HepG2 (cell line): ENCODE data around the gene SLC35B2. TPM values are rescaled to one million over a fixed set of nuclear protein-coding genes. Genes with fewer than 3 reads are reported as not detected.

ENCODE experiments used
- FOXP1 ChIP-seq, 2 experiments: fragments of 450-650 bp in 1 of 2; IDR thresholded peaks; 2 replicates each; pipeline ENCODE4 v1.6.1; 2017 to 2018; ENCODE audit warnings: antibody characterized with exemption in 1 of 2
- GATA4 ChIP-seq: sonication (generic); IDR thresholded peaks from 2 replicates; pipeline ENCODE4 v1.6.1; 2016; ENCODE audit warnings: antibody characterized with exemption, low read depth, borderline replicate concordance
- KLF6 ChIP-seq: IDR thresholded peaks from 2 replicates; pipeline ENCODE4 v1.8.0; 2016; ENCODE audit warnings: missing biosample characterization, missing genetic modification reagents
- MAFK ChIP-seq, 2 experiments: IDR thresholded peaks in 1 of 2; conservative IDR thresholded peaks in 1 of 2; 2 replicates each; pipeline ENCODE4 v1.6.1; 2011; ENCODE audit warnings: improper control_type of control experiment in 2 of 2, low read length in 2 of 2
- NFATC3 ChIP-seq: sonication (generic); formaldehyde crosslinking; IDR thresholded peaks from 2 replicates; pipeline ENCODE4 v1.5.1; 2020; ENCODE audit warnings: mild to moderate bottlenecking, missing genetic modification reagents
- NFIB ChIP-seq: sonication (generic); formaldehyde crosslinking; IDR thresholded peaks from 2 replicates; pipeline ENCODE4 v1.9.0; 2021; ENCODE audit warnings: missing genetic modification reagents, mild to moderate bottlenecking, borderline replicate concordance
- TCF7 ChIP-seq: sonication (generic); IDR thresholded peaks from 2 replicates; pipeline ENCODE4 v1.6.1; 2016; ENCODE audit warnings: antibody characterized with exemption, low read depth
- ZNF251 ChIP-seq: sonication (generic); formaldehyde crosslinking; IDR thresholded peaks from 2 replicates; pipeline ENCODE4 v1.9.0; 2021; ENCODE audit warnings: mild to moderate bottlenecking, missing genetic modification reagents
- ZNF558 ChIP-seq: sonication (generic); formaldehyde crosslinking; IDR thresholded peaks from 2 replicates; pipeline ENCODE4 v1.9.0; 2022; ENCODE audit warnings: mild to moderate bottlenecking, missing genetic modification reagents, borderline replicate concordance
- ZNF577 ChIP-seq: sonication (generic); formaldehyde crosslinking; IDR thresholded peaks from 2 replicates; pipeline ENCODE4 v1.4.0; 2020; ENCODE audit warnings: mild to moderate bottlenecking, low read depth, missing genetic modification reagents, borderline replicate concordance
- ZNF672 ChIP-seq: sonication (generic); formaldehyde crosslinking; IDR thresholded peaks from 2 replicates; pipeline ENCODE4 v1.8.1; 2022; ENCODE audit warnings: missing genetic modification reagents
- polyA plus RNA-seq, 8 experiments: library from polyadenylated mRNA; depleted of rRNA in 3 of 8; stranded (reverse) in 7 of 8; unstranded in 1 of 8; fragments of >200 nt; fragmentation: Illumina TruSeq in 4 of 8; extraction: Trizol in 4 of 8; gene quantifications; 2 replicates each; pipeline versions ENCODE4 v1.2.1 to v1.2.3, GENCODE V29; 2011 to 2016; ENCODE audit warnings: low read depth in 4 of 8, missing spikeins in 1 of 8, mixed read lengths in 1 of 8; ENCODE audit not compliant: insufficient read depth in 1 of 8
- total RNA-seq, 5 experiments: library from RNA; depleted of rRNA; stranded (reverse); fragments of >200 nt; fragmentation: Illumina TruSeq; extraction: Trizol; gene quantifications; 2 replicates each; pipeline ENCODE4 v1.2.3, GENCODE V29; 2016; ENCODE audit warnings: low read depth in 1 of 5
- TF ChIP-seq, protein P1 (sequence below): sonication (generic); formaldehyde crosslinking; IDR thresholded peaks from 2 replicates; pipeline ENCODE4 v1.4.0; 2020; ENCODE audit warnings: mild to moderate bottlenecking, missing genetic modification reagents
- TF ChIP-seq, protein P2 (sequence below): sonication (generic); formaldehyde crosslinking; IDR thresholded peaks from 2 replicates; pipeline ENCODE4; 2020; ENCODE audit warnings: missing genetic modification reagents, mild to moderate bottlenecking, borderline replicate concordance
- TF ChIP-seq, protein P3 (sequence below): sonication (generic); formaldehyde crosslinking; IDR thresholded peaks from 2 replicates; pipeline ENCODE4 v1.4.0; 2020; ENCODE audit warnings: missing genetic modification reagents
- TF ChIP-seq, protein P4 (sequence below): sonication (generic); formaldehyde crosslinking; IDR thresholded peaks from 2 replicates; pipeline ENCODE4 v1.4.0; 2020; ENCODE audit warnings: missing genetic modification reagents, borderline replicate concordance
- TF ChIP-seq, protein P5 (sequence below): sonication (generic); formaldehyde crosslinking; IDR thresholded peaks from 2 replicates; pipeline ENCODE4 v1.5.0; 2020; ENCODE audit warnings: mild to moderate bottlenecking, missing genetic modification reagents, borderline replicate concordance

Gene SLC35B2
- total and polyA plus RNA-seq, 2 of the 13 experiments (the other 11 are each of a cell fraction or from before 2014, with no cell fraction given): 61.1 to 148 TPM

DNA sequence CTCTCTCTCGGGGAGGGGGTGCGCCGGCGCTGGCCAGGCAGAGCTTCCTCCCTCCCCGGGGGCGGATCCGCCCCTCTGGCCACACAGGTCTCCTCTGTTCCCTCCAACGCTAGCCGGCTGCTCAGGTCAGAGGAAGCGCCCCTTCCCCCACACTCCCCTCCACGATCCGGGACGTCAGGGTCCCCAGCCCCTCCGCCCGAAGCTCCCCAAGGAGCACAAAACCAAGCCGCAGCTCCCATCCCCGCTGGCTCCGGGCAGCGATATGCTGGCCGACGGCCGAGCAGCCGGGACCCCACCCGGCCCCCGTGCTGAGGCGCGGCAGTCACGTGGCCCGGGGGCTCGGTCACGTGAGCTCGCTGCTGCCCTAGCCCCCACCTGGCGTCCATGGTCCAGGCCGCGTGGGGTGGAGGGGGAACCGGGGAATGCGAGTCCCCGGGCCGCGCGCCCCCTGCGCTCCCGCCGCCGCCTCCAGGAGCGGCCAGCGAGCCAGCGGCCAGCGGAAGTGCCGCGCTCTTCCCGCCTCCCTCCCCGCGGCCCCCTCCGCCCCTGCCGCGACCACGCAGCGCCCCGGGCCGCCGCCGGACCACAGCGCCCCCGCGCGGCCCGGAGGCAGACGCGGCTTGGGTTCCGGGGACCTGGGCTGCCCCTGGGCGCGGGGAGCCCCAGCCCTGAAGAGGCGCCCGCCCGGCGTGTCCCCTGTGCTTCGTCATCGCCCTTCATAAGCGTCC is at the start of gene SLC35B2 (continued):
- TF ChIP-seq, protein P1, sequence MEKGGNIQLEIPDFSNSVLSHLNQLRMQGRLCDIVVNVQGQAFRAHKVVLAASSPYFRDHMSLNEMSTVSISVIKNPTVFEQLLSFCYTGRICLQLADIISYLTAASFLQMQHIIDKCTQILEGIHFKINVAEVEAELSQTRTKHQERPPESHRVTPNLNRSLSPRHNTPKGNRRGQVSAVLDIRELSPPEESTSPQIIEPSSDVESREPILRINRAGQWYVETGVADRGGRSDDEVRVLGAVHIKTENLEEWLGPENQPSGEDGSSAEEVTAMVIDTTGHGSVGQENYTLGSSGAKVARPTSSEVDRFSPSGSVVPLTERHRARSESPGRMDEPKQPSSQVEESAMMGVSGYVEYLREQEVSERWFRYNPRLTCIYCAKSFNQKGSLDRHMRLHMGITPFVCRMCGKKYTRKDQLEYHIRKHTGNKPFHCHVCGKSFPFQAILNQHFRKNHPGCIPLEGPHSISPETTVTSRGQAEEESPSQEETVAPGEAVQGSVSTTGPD (CRISPR knock-in tag): no peak
- TF ChIP-seq ZNF672 (CRISPR knock-in tag) (peak; percentile 92; the same call in 1 of the 2 replicates), ZNF251 (CRISPR knock-in tag) (no peak), KLF6 (0 out of 2 replicates have a peak, but pooled peaks have one; percentile 78), GATA4 (no peak), NFIB (CRISPR knock-in tag) (no peak), TCF7 (no peak), NFATC3 (CRISPR knock-in tag) (no peak), ZNF558 (CRISPR knock-in tag) (no peak; the same call in 1 of the 2 replicates), MAFK (conservative IDR thresholded peaks at IDR 0.05 in 1 of 2, IDR thresholded peaks at IDR 0.05 in 1 of 2; ENCODE audit: low read length in 2 of 2) (no peak), ZNF577 (no peak; the same call in 1 of the 2 replicates), FOXP1 (IDR thresholded peaks at IDR 0.05) (no peak), FOXP1 (CRISPR knock-in tag; IDR thresholded peaks at IDR 0.05) (peak; percentile 49; the same call in 1 of the 2 replicates)
- TF ChIP-seq, protein P2, sequence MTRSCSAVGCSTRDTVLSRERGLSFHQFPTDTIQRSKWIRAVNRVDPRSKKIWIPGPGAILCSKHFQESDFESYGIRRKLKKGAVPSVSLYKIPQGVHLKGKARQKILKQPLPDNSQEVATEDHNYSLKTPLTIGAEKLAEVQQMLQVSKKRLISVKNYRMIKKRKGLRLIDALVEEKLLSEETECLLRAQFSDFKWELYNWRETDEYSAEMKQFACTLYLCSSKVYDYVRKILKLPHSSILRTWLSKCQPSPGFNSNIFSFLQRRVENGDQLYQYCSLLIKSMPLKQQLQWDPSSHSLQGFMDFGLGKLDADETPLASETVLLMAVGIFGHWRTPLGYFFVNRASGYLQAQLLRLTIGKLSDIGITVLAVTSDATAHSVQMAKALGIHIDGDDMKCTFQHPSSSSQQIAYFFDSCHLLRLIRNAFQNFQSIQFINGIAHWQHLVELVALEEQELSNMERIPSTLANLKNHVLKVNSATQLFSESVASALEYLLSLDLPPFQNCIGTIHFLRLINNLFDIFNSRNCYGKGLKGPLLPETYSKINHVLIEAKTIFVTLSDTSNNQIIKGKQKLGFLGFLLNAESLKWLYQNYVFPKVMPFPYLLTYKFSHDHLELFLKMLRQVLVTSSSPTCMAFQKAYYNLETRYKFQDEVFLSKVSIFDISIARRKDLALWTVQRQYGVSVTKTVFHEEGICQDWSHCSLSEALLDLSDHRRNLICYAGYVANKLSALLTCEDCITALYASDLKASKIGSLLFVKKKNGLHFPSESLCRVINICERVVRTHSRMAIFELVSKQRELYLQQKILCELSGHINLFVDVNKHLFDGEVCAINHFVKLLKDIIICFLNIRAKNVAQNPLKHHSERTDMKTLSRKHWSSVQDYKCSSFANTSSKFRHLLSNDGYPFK: peak; percentile 76
- TF ChIP-seq, protein P3, sequence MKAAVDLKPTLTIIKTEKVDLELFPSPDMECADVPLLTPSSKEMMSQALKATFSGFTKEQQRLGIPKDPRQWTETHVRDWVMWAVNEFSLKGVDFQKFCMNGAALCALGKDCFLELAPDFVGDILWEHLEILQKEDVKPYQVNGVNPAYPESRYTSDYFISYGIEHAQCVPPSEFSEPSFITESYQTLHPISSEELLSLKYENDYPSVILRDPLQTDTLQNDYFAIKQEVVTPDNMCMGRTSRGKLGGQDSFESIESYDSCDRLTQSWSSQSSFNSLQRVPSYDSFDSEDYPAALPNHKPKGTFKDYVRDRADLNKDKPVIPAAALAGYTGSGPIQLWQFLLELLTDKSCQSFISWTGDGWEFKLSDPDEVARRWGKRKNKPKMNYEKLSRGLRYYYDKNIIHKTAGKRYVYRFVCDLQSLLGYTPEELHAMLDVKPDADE: peak; percentile 52; the same call in 1 of the 2 replicates
- TF ChIP-seq, protein P4, sequence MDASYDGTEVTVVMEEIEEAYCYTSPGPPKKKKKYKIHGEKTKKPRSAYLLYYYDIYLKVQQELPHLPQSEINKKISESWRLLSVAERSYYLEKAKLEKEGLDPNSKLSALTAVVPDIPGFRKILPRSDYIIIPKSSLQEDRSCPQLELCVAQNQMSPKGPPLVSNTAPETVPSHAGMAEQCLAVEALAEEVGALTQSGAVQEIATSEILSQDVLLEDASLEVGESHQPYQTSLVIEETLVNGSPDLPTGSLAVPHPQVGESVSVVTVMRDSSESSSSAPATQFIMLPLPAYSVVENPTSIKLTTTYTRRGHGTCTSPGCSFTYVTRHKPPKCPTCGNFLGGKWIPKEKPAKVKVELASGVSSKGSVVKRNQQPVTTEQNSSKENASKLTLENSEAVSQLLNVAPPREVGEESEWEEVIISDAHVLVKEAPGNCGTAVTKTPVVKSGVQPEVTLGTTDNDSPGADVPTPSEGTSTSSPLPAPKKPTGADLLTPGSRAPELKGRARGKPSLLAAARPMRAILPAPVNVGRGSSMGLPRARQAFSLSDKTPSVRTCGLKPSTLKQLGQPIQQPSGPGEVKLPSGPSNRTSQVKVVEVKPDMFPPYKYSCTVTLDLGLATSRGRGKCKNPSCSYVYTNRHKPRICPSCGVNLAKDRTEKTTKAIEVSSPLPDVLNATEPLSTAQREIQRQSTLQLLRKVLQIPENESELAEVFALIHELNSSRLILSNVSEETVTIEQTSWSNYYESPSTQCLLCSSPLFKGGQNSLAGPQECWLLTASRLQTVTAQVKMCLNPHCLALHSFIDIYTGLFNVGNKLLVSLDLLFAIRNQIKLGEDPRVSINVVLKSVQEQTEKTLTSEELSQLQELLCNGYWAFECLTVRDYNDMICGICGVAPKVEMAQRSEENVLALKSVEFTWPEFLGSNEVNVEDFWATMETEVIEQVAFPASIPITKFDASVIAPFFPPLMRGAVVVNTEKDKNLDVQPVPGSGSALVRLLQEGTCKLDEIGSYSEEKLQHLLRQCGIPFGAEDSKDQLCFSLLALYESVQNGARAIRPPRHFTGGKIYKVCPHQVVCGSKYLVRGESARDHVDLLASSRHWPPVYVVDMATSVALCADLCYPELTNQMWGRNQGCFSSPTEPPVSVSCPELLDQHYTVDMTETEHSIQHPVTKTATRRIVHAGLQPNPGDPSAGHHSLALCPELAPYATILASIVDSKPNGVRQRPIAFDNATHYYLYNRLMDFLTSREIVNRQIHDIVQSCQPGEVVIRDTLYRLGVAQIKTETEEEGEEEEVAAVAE: peak; percentile 34; the same call in 1 of the 2 replicates
- TF ChIP-seq, protein P5, sequence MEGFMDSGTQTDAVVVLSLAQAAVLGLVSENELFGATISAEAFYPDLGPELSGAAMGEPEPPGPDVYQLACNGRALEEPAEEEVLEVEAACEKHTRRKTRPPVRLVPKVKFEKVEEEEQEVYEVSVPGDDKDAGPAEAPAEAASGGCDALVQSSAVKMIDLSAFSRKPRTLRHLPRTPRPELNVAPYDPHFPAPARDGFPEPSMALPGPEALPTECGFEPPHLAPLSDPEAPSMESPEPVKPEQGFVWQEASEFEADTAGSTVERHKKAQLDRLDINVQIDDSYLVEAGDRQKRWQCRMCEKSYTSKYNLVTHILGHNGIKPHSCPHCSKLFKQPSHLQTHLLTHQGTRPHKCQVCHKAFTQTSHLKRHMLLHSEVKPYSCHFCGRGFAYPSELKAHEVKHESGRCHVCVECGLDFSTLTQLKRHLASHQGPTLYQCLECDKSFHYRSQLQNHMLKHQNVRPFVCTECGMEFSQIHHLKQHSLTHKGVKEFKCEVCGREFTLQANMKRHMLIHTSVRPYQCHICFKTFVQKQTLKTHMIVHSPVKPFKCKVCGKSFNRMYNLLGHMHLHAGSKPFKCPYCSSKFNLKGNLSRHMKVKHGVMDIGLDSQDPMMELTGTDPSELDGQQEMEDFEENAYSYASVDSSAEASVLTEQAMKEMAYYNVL (CRISPR knock-in tag): peak; percentile 58; the same call in 1 of the 2 replicates
